GM19025 (cell line): ENCODE results near the gene DDX23.

Experiments used
- ATAC-seq: cut with Tn5 transposase; IDR thresholded peaks from one replicate; pipeline ENCODE4 v1.9.1; 2021; ENCODE audit warnings: mild to moderate bottlenecking, low read depth, moderate library complexity; ENCODE audit not compliant: unreplicated experiment

Gene DDX23

GRCh38 chr12:48779869-48780268 is 72.1 kb downstream of the DDX23 start:
- ATAC-seq: no peak
